Hepatocyte (in vitro differentiated cells): ENCODE measurements around the gene METRNL. TPM values are rescaled to one million over a fixed set of nuclear protein-coding genes. Genes with fewer than 3 reads are reported as not detected.

ENCODE experiments used
- DNase-seq: peaks from one replicate; pipeline ENCODE4 v3.0.0-alpha.2; 2016; ENCODE audit warnings: low spot score
- H2AFZ ChIP-seq: fragments of 200-600 bp; sonication (generic); 2 replicates; pipeline ENCODE4 v1.6.0; 2016; ENCODE audit warnings: antibody characterized with exemption, mild to moderate bottlenecking
- H3K27ac ChIP-seq: fragments of 200-600 bp; sonication (generic); 2 replicates; pipeline ENCODE4 v1.5.1; 2016; ENCODE audit warnings: mild to moderate bottlenecking
- H3K27me3 ChIP-seq: fragments of 200-600 bp; sonication (generic); 2 replicates; pipeline ENCODE4 v1.6.1; 2016
- H3K36me3 ChIP-seq: fragments of 200-600 bp; sonication (generic); replicated peaks from 2 replicates; pipeline ENCODE4 v1.5.1; 2016; ENCODE audit warnings: low read depth; ENCODE audit not compliant: insufficient read depth
- H3K4me1 ChIP-seq: fragments of 200-600 bp; sonication (generic); 2 replicates; pipeline ENCODE4 v1.5.1; 2016; ENCODE audit warnings: mild to moderate bottlenecking, moderate library complexity; ENCODE audit not compliant: insufficient read depth
- H3K4me2 ChIP-seq: fragments of 200-600 bp; sonication (generic); 2 replicates; pipeline ENCODE4 v1.6.0; 2016
- H3K4me3 ChIP-seq: fragments of 200-600 bp; sonication (generic); 2 replicates; pipeline ENCODE4 v1.5.1; 2016; ENCODE audit warnings: mild to moderate bottlenecking
- H3K79me2 ChIP-seq: fragments of 200-600 bp; sonication (generic); 2 replicates; pipeline ENCODE4 v1.6.0; 2017; ENCODE audit warnings: mild to moderate bottlenecking
- H3K9me2 ChIP-seq: fragments of 200-600 bp; sonication (generic); replicated peaks from 2 replicates; pipeline ENCODE4 v1.6.0; 2017; ENCODE audit warnings: mild to moderate bottlenecking; ENCODE audit not compliant: insufficient read depth
- H3K9me3 ChIP-seq: fragments of 200-600 bp; sonication (generic); 2 replicates; pipeline ENCODE4 v1.5.1; 2016; ENCODE audit warnings: low read depth, mild to moderate bottlenecking
- H4K20me1 ChIP-seq: fragments of 200-600 bp; sonication (generic); 2 replicates; pipeline ENCODE4 v1.6.0; 2016; ENCODE audit warnings: mild to moderate bottlenecking; ENCODE audit not compliant: insufficient read depth, poor library complexity, severe bottlenecking
- EZH2 ChIP-seq: fragments of 200-600 bp; sonication (generic); IDR thresholded peaks from 2 replicates; pipeline ENCODE4 v1.6.1; 2016; ENCODE audit warnings: antibody characterized with exemption, mild to moderate bottlenecking, borderline replicate concordance
- EZH2phosphoT487 ChIP-seq: fragments of 200-600 bp; sonication (generic); IDR thresholded peaks from one replicate; pipeline ENCODE4 v1.6.1; 2018; ENCODE audit warnings: antibody characterized with exemption, mild to moderate bottlenecking, low read depth, moderate library complexity; ENCODE audit not compliant: unreplicated experiment, severe bottlenecking
- WGBS: methylation state at CpG from one replicate; pipeline ENCODE4 v1.1.6; 2016; ENCODE audit warnings: low lambda C conversion rate; ENCODE audit errors: missing lambda C conversion rate; 5-methylcytosine and 5-hydroxymethylcytosine counted together
- polyA plus RNA-seq: library from polyadenylated mRNA; unstranded; fragments of >200 nt; fragmentation: Nextera tagmentation; extraction: Ambion mirVana; gene quantifications from 2 replicates; pipeline ENCODE4 v1.2.1, GENCODE V29; 2016
- total RNA-seq: library from RNA; depleted of rRNA; stranded (reverse); fragments of >200 nt; gene quantifications from 2 replicates; pipeline ENCODE4 v1.2.3, GENCODE V29; 2014
- TF ChIP-seq, protein P1 (sequence below): fragments of 200-600 bp; sonication (generic); IDR thresholded peaks from 2 replicates; pipeline ENCODE4 v1.5.1; 2016; ENCODE audit warnings: antibody characterized with exemption, mild to moderate bottlenecking; ENCODE audit not compliant: poor library complexity

The METRNL gene
- total and polyA plus RNA-seq, 2 experiments from 2014 or later, result 97.2 to 164 TPM

GRCh38 chr17:83108709-83109108, 29.3 kb downstream of the METRNL start:
- no peak overlapping the region for H2AFZ ChIP-seq
- no peak overlapping the region for H3K4me3 ChIP-seq
- no peaks in the 10 kb centered on the region for H3K79me2 ChIP-seq
- H3K27ac ChIP-seq, result no peak overlapping the region
- H3K9me2 ChIP-seq, result no peaks in the 10 kb centered on the region
- 97% methylated on average over 24 of the region's 25 CpGs for WGBS
- H3K4me2 ChIP-seq, result no peak overlapping the region
- no peaks in the 10 kb centered on the region for H4K20me1 ChIP-seq
- no peaks in the 10 kb centered on the region for H3K36me3 ChIP-seq
- TF ChIP-seq, protein P1, sequence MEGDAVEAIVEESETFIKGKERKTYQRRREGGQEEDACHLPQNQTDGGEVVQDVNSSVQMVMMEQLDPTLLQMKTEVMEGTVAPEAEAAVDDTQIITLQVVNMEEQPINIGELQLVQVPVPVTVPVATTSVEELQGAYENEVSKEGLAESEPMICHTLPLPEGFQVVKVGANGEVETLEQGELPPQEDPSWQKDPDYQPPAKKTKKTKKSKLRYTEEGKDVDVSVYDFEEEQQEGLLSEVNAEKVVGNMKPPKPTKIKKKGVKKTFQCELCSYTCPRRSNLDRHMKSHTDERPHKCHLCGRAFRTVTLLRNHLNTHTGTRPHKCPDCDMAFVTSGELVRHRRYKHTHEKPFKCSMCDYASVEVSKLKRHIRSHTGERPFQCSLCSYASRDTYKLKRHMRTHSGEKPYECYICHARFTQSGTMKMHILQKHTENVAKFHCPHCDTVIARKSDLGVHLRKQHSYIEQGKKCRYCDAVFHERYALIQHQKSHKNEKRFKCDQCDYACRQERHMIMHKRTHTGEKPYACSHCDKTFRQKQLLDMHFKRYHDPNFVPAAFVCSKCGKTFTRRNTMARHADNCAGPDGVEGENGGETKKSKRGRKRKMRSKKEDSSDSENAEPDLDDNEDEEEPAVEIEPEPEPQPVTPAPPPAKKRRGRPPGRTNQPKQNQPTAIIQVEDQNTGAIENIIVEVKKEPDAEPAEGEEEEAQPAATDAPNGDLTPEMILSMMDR, result no peak
- no peak for TF ChIP-seq EZH2
- no peak for TF ChIP-seq EZH2phosphoT487
- DNase-seq, result no peak
- H3K27me3 ChIP-seq, result no peaks in the 10 kb centered on the region
- H3K9me3 ChIP-seq, result no peaks in the 10 kb centered on the region
- H3K4me1 ChIP-seq, result peaks cover 43% of the 10 kb centered on the region

- H3K4me1 ChIP-seq, result peaks cover 38% of the 10 kb centered on the region
- peak overlapping the region; percentile 50 for H3K27ac ChIP-seq
- 78% methylated on average over 11 of the region's 11 CpGs for WGBS
- no peak overlapping the region for H2AFZ ChIP-seq
- H3K27me3 ChIP-seq, result no peaks in the 10 kb centered on the region
- no peaks in the 10 kb centered on the region for H3K79me2 ChIP-seq
- no peaks in the 10 kb centered on the region for H3K9me2 ChIP-seq
- TF ChIP-seq EZH2 (no peak), EZH2phosphoT487 (no peak)
- TF ChIP-seq, protein P1, result no peak
- peak overlapping the region; percentile 71 for H3K4me2 ChIP-seq
- no peak for DNase-seq
- no peak overlapping the region for H3K4me3 ChIP-seq
- H3K9me3 ChIP-seq, result no peaks in the 10 kb centered on the region
- no peaks in the 10 kb centered on the region for H3K36me3 ChIP-seq
- no peaks in the 10 kb centered on the region for H4K20me1 ChIP-seq
These were observed 30.0 kb downstream of the METRNL start for GRCh38 chr17:83109386-83109785.

- H4K20me1 ChIP-seq, result no peaks in the 10 kb centered on the region
- H3K9me3 ChIP-seq, result no peaks in the 10 kb centered on the region
- 40% methylated on average over 30 of the region's 37 CpGs for WGBS
- no peaks in the 10 kb centered on the region for H3K9me2 ChIP-seq
- peak overlapping the region; percentile 71 for H3K4me2 ChIP-seq
- TF ChIP-seq, protein P1, result no peak
- TF ChIP-seq EZH2 (no peak), EZH2phosphoT487 (no peak)
- H2AFZ ChIP-seq, result no peak overlapping the region
- H3K27ac ChIP-seq, result peak overlapping the region; percentile 93
- H3K4me1 ChIP-seq, result peaks cover 36% of the 10 kb centered on the region
- H3K4me3 ChIP-seq, result no peak overlapping the region
- H3K27me3 ChIP-seq, result no peaks in the 10 kb centered on the region
- H3K79me2 ChIP-seq, result no peaks in the 10 kb centered on the region
- DNase-seq, result peak; percentile 91
- H3K36me3 ChIP-seq, result no peaks in the 10 kb centered on the region
These were observed 30.6 kb downstream of the METRNL start for GRCh38 chr17:83109793-83110645.
